HG03025 (cell line): Measurements from ENCODE around the gene CHST12.
"Not testable (repeated sequence)": the region's sequence is repeated elsewhere in the genome, so short reads cannot be mapped to it uniquely, and the experiment has no call there.

ENCODE experiments used
- ATAC-seq: cut with Tn5 transposase; IDR thresholded peaks from one replicate; pipeline ENCODE4 v1.9.1; 2021; ENCODE audit warnings: mild to moderate bottlenecking, moderate library complexity; ENCODE audit not compliant: unreplicated experiment, low FRiP score

Gene CHST12

DNA sequence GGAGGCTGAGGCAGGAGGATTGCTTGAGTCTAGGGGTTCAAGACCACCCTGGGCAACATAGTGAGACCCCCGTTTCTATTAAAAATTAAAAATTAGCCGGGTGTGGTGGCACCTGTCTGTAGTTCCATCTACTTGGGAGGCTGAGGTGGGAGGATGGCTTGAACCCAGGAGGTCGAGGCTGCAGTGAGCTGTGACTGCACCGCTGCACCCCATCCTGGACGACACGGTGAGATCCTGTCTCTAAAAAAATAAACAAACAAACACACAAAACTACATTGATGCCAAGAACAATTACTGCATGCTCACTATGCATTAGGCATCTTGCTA is 761 bp upstream of the CHST12 start:
- no peak for ATAC-seq

- peak; percentile 9 for ATAC-seq
Observed at GRCh38 chr7:2403718-2404648, 572 bp downstream of the CHST12 start.

GRCh38 chr7:2404714-2405119 is 1.3 kb downstream of the CHST12 start:
- no peak for ATAC-seq

GRCh38 chr7:2405201-2405600 is 1.8 kb downstream of the CHST12 start:
- ATAC-seq: no peak

DNA sequence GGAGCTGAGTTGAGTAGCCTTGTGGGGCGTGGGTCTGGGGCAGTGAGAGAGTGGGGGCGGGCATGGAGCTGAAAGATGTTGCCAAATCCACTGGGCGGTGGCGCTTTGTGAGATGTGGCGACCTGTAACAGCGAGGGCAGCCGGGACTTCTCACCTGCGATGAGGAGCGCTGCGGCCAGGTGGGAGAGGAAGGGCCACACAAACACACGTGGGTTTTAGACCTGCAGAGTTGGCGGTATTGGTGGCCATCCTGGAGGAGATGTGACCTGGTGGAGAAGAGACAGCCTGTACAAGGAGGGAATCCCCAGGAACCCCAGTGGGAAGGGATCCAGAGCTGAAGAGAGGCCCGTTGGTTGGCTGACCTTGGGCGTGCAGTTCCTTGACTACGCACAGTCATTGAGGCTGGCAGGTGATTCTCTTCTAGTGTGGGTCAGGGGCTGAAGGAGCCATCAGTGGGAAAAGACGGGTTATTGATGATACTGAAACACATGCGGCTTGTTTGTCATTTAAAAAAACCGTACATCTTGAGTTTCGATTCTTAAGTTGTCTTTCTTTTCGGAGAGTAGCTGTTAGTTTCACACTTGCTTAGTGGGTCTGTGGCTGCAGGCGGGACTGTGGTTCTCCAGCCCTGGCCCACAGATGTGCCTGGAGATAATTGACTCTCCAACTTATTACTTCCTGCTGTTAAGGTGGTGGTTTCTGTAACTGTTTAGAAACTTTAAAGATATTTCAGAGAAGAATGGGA is 2.4 kb downstream of the CHST12 start:
- ATAC-seq: peak; percentile 37

GRCh38 chr7:2409745-2410414 is 6.5 kb downstream of the CHST12 start:
- no peak for ATAC-seq

DNA sequence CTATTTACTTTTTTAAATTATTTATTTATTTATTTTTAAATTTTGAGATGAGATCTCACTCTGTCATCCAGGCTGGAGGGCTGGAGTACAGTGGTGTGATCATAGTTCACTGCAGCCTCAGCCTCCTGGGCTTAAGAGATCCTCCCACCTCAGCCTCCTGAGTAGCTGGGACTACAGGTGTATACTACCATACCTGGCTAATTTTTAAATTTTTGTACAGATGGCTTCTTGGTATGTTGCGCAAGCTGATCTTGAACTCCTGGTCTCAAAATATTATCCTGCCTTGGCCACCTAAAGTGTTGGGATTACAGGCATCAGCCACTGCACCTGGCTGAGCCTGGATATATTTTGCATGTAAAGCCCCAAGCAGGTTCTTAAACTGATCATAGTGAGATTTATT is 7.6 kb downstream of the CHST12 start:
- no peak for ATAC-seq

GRCh38 chr7:2411815-2412586 is 8.6 kb downstream of the CHST12 start:
- no peak for ATAC-seq

DNA sequence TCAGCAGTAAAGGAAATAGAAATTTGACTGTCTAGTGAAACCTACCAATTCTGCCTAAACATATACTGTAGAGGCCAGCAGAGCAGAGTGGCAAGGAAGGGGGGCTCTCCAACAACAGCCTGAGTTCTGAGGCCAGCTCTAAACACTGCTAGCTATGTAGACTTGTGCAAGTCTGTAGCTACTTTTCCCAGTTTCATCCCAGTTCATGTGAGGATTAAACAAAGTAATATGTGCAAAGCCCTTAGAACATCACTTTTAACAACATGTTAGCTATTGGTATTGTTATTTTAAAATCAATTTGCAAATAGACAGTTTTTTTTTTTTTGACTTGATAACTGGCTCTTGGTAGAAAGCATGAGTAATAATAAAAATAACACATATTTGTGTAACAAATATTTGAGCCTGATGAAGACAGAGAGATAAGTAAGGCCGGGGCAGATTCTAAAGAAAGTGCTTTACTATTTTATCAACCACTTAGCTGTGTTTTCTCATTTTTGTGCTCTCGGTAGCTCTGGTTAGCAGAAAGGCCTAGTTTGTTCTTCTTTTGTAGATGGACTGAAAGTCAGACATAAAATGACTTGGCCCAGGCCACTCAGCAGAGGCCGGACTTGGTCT is 9.3 kb downstream of the CHST12 start:
- ATAC-seq: no peak

DNA sequence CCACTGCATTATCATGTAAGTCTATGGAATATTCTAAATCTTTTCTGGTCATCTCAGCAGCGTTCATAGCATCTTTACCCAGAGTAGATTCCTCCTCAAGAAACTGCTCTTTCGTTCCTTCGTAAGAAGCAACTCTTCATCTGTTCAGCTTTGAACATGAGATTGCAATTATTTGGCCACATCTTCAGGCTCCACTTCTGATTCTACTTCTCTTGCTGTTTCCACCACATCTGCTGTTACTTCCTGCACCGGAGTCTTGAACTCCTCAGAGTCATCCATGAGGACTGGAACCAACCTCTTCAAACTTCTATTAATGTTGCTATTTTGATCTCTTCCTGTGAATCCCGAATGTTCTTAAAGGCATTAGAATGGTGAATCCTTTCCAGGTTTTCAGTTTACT is 12.7 kb downstream of the CHST12 start:
- ATAC-seq: no peak

GRCh38 chr7:2416650-2417049 is 13.2 kb downstream of the CHST12 start:
- ATAC-seq: no peak

DNA sequence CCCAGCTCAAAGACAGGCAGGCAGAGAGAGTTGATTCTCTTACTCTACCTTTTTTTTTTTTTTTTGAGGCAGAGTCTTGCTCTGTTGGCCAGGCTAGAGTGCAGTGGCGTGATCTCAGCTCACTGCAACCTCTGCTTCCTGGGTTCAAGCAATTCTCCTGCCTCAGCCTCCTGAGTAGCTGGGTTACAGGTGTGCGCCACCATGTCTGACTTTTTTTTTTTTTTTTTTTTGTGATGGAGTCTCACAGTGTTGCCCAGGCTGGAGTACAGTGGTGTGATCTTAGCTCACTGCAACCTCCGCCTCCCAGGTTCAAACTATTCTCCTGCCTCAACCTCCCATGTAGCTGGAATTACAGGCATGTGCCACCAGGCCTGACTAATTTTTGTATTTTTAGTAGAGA is 13.8 kb downstream of the CHST12 start:
- ATAC-seq: not testable (repeated sequence)

- ATAC-seq: no peak
Observed at GRCh38 chr7:2417981-2418481, 14.6 kb downstream of the CHST12 start.

GRCh38 chr7:2420216-2420933 is 17.0 kb downstream of the CHST12 start:
- no peak for ATAC-seq

DNA sequence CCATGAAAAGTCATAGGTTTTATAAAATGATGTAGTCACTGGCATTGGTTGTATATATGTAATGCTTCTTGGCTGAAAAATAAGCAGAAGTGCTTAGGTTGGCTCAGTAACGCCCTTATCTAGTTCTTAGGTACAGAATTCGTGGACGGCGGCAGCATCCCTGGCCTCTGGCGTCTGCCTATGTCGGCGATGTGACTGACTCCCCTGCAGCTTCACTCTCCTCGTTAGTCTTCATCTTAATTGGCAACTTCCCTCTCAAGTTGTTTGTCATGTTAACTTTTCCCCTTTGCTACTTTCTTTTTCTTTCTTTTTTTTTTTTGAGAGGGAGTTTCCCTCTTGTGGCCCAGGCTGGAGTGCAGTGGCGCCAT is 18.5 kb downstream of the CHST12 start:
- no peak for ATAC-seq

GRCh38 chr7:2425749-2426148 is 22.3 kb downstream of the CHST12 start:
- no peak for ATAC-seq

DNA sequence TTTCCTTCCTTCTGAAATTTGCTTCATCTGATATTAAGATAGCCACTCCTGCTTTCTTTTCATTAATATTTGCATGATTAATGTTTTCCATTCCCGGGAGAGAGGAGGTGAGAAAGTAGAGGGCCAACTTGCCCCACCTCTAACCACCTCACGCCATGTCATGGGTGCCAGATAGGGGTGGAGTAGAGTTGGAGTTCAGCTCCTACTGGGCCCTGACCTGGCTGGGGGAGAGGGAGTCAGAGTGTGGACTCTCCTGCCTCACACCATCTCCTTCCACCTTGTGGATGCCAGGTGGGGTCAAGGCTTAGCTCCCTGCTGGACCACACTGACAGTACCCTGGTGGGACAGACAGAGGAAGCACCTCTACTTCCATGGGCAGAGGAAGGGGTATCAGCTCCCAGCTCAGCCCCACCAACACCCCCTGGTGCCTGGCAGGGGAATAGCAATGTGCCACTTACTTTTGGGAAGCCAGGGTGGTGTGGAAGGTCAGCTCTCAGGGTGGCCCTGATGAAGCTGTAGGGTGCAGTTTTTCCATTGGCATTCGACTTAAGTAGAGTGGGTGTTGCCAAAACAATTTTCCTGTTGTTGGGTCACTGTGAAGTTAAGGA is 28.0 kb downstream of the CHST12 start:
- no peak for ATAC-seq

- ATAC-seq: no peak
Observed at GRCh38 chr7:2432910-2433712, 29.7 kb downstream of the CHST12 start.
